Large intestine (tissue), 3 donors: ENCODE data around the gene ALG9. TPM values are rescaled to one million over a fixed set of nuclear protein-coding genes. Genes with fewer than 3 reads are reported as not detected.
"Not testable (repeated sequence)": the region's sequence is repeated elsewhere in the genome, so short reads cannot be mapped to it uniquely, and the experiment has no call there.

ENCODE experiments used
- DNase-seq, 2 donors: peaks; one replicate each; pipeline versions ENCODE4 v3.0.0 to v3.0.0-alpha.2; 2013
- H3K27ac ChIP-seq: one replicate; pipeline ENCODE4 v1.5.1; 2013; ENCODE audit warnings: low read length
- H3K27me3 ChIP-seq: 2 replicates; pipeline ENCODE4 v1.6.1; 2013; ENCODE audit warnings: low read length; ENCODE audit not compliant: control insufficient read depth, insufficient read depth
- H3K36me3 ChIP-seq: 2 replicates; pipeline ENCODE4 v1.6.1; 2013; ENCODE audit warnings: low read length; ENCODE audit not compliant: control insufficient read depth, insufficient read depth
- H3K4me1 ChIP-seq: one replicate; pipeline ENCODE4 v1.6.1; 2013; ENCODE audit warnings: low read length; ENCODE audit not compliant: control insufficient read depth, insufficient read depth
- H3K4me3 ChIP-seq: one replicate; pipeline ENCODE4 v1.5.1; 2013; ENCODE audit warnings: low read length
- H3K9me3 ChIP-seq: one replicate; pipeline ENCODE4 v1.6.1; 2013; ENCODE audit warnings: mild to moderate bottlenecking, low read depth, low read length, moderate library complexity; ENCODE audit not compliant: control insufficient read depth
- WGBS: methylation state at CpG from one replicate; pipeline ENCODE4 v1.1.5; 2013; ENCODE audit warnings: low lambda C conversion rate; ENCODE audit not compliant: insufficient coverage; 5-methylcytosine and 5-hydroxymethylcytosine counted together
- polyA plus RNA-seq: library from polyadenylated mRNA; unstranded; fragments of 120-200 nt; gene quantifications from one replicate; pipeline ENCODE4 v1.2.1, GENCODE V29; 2013

Gene ALG9
- polyA plus RNA-seq, 1 donor, result 31.1 TPM

- DNase-seq, result no peak
- Histone ChIP-seq H3K4me1 (no peaks in the 10 kb centered on the region), H3K27ac (no peak overlapping the region), H3K36me3 (peaks cover 13% of the 10 kb centered on the region), H3K9me3 (no peaks in the 10 kb centered on the region), H3K27me3 (no peaks in the 10 kb centered on the region), H3K4me3 (no peak overlapping the region)
- no CpG with 5 or more reads among the region's 3 CpGs for WGBS
These were observed 74.7 kb downstream of the ALG9 start for GRCh38 chr11:111796696-111797095.

- no peak for DNase-seq
- Histone ChIP-seq H3K4me1 (no peaks in the 10 kb centered on the region), H3K4me3 (no peak overlapping the region), H3K9me3 (no peaks in the 10 kb centered on the region), H3K27ac (no peak overlapping the region), H3K36me3 (peaks cover 13% of the 10 kb centered on the region), H3K27me3 (no peaks in the 10 kb centered on the region)
- no CpG with 5 or more reads among the region's 7 CpGs for WGBS
These were observed 75.9 kb downstream of the ALG9 start for GRCh38 chr11:111795334-111795985.

GRCh38 chr11:111793863-111794262 is 77.5 kb downstream of the ALG9 start:
- Histone ChIP-seq H3K27me3 (no peaks in the 10 kb centered on the region), H3K27ac (no peak overlapping the region), H3K9me3 (no peaks in the 10 kb centered on the region), H3K4me1 (no peaks in the 10 kb centered on the region), H3K4me3 (no peak overlapping the region), H3K36me3 (peaks cover 13% of the 10 kb centered on the region)
- DNase-seq, result peak in 1 of 2 donors; percentile 6
- no CpG with 5 or more reads among the region's 5 CpGs for WGBS

DNA sequence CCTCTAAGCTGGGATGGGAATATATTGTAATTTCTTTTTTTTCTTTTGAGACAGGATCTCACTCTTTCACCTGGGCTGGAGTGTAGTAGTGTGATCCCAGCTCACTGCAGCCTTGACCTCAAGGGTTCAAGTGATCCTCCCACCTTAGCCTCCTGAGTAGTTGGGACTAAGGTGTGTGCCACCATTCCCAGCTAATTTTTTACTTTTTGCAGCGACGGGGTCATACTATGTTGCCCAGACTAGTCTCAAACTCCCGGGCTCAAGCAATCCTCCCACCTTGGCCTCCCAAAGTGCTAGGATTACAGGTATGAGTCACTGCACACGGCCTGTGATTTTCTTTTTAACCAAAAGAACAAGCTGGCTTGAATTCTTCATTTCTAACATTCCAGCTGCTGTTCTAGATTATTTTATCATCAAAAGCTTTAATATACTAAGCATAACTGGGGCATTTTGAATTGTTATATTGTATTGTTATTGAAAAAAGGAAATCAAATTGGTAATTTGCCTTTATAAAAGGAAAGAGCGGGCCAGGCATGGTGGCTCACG is 78.4 kb downstream of the ALG9 start:
- Histone ChIP-seq H3K9me3 (no peaks in the 10 kb centered on the region), H3K4me1 (no peaks in the 10 kb centered on the region), H3K27ac (no peak overlapping the region), H3K27me3 (no peaks in the 10 kb centered on the region), H3K36me3 (peaks cover 13% of the 10 kb centered on the region), H3K4me3 (no peak overlapping the region)
- no CpG with 5 or more reads among the region's 6 CpGs for WGBS
- DNase-seq, result no peak

DNA sequence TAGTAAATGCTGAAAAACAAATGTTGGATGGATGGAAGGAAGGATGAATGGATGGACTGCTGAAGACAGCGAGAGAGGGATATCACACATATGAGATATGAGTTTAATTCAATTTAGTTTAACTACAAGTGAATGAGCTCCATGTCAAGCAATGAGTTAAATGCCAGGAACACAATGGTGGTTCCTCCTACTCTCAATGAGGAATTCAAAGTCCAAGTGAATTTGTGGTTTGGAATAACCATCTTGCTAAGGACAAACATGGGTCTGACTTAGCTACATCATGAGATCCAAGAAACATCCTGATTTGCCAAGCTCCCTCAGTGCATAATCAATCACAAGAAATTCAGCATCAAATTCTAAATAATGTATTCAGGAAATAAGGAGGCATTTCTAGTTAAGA is 79.1 kb downstream of the ALG9 start:
- no peaks in the 10 kb centered on the region for H3K4me1 ChIP-seq
- no peak for DNase-seq
- H3K27ac ChIP-seq, result no peak overlapping the region
- no peak overlapping the region for H3K4me3 ChIP-seq
- H3K9me3 ChIP-seq, result no peaks in the 10 kb centered on the region
- H3K36me3 ChIP-seq, result peaks cover 8% of the 10 kb centered on the region
- no peaks in the 10 kb centered on the region for H3K27me3 ChIP-seq
- WGBS, result no CpG with 5 or more reads among the region's 1 CpG

DNA sequence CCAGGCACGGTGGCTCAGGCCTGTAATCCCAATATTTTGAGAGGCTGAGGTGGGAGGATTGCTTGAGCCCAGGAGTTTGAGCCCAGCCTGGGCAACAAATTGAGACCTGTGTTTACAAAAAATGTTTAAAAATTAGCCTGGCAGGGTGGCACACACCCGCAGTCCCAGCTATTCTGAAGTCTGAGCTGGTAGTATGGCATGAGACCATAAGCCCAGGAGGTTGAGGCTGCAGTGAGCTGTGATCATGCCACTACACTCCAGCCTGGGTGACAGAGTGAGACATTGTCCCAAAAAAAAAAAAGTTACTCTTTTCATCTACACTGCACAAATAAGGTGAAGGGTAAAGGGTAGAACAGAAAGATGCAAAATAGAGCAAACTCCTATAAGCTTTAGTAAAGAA is 82.9 kb downstream of the ALG9 start:
- no peak for DNase-seq
- H3K27me3 ChIP-seq, result no peaks in the 10 kb centered on the region
- no peak overlapping the region for H3K27ac ChIP-seq
- peaks cover 21% of the 10 kb centered on the region for H3K4me1 ChIP-seq
- H3K9me3 ChIP-seq, result no peaks in the 10 kb centered on the region
- H3K36me3 ChIP-seq, result peaks cover 5% of the 10 kb centered on the region
- no peak overlapping the region for H3K4me3 ChIP-seq
- no CpG with 5 or more reads among the region's 2 CpGs for WGBS

GRCh38 chr11:111788051-111788450 is 83.3 kb downstream of the ALG9 start:
- DNase-seq, result no peak
- H3K9me3 ChIP-seq, result no peaks in the 10 kb centered on the region
- H3K4me1 ChIP-seq, result peaks cover 21% of the 10 kb centered on the region
- no peak overlapping the region for H3K27ac ChIP-seq
- H3K27me3 ChIP-seq, result no peaks in the 10 kb centered on the region
- peaks cover 5% of the 10 kb centered on the region for H3K36me3 ChIP-seq
- 100% methylated on average over 1 of the region's 2 CpGs for WGBS
- no peak overlapping the region for H3K4me3 ChIP-seq

DNA sequence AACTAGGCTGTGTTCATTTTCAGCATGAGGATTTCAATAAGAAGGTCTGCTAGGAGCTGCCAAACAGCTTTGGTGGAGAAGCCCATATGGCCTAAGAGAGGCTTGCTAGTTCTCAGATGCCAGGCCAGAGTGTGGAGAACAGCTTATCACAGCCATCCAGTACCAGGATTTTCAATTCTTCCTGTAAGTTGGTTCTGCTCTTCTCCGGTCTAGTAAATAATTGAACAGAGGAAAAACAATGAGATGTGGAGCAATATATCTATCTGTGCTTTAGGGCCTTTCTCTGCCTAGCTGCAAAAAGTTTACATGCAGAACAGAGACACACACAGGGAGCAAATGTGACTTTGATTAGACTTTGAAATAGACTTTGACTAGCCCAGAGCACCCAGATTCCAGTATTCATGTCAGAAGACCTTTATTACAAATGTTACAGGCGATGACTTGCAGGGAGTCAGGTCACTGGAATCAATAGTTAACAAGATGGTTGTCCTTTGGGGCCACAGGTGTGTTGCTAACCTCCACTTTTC is 85.4 kb downstream of the ALG9 start:
- peaks cover 5% of the 10 kb centered on the region for H3K36me3 ChIP-seq
- WGBS, result 29% methylated on average over 1 of the region's 2 CpGs
- peak in 1 of 2 donors; percentile 78 for DNase-seq
- peak overlapping the region; percentile 56 for H3K27ac ChIP-seq
- H3K27me3 ChIP-seq, result no peaks in the 10 kb centered on the region
- H3K4me3 ChIP-seq, result no peak overlapping the region
- peaks cover 36% of the 10 kb centered on the region for H3K4me1 ChIP-seq
- no peaks in the 10 kb centered on the region for H3K9me3 ChIP-seq

DNA sequence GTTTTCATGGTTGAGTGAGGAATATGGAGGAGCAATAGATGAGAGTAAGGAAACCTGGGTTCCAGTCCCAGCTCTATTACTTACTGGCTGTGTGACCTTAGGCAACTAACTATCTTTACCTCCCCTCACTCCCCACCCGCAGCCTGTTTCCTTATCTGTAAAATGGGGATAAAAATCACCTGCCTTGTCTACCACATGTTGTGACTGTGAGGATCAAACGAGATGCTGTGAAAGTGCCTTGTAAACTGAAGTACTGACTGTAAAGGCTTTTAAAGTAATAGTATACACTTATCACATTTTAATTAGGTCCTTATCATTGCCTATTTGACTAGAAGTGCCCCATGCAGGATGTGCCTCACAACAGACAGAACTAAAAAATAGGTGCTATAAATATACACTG is 86.3 kb downstream of the ALG9 start:
- WGBS, result no CpG with 5 or more reads among the region's 2 CpGs
- no peak for DNase-seq

DNA sequence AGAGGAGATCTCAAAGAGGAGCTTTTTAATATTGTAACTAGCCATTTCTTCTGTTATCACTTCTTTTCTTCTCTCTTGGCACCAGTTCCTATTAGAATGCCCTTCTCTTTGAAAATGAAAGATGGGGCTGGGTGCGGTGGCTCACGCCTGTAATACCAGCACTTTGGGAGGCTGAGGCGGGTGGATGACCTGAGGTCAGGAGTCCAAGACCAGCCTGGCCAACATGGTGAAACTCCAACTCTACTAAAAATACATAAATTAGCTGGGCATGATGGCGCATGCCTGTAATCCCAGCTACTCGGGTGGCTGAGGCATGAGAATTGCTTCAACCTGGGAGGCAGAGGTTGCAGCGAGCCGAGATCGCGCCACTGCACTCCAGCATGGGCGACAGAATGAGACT is 87.1 kb downstream of the ALG9 start:
- not testable (repeated sequence) for H3K27ac ChIP-seq
- 100% methylated on average over 1 of the region's 10 CpGs for WGBS

More for the DNA sequence above, 86.3 kb downstream of the ALG9 start:
- H3K9me3 ChIP-seq, result no peaks in the 10 kb centered on the region
- H3K27ac ChIP-seq, result peak overlapping the region; percentile 56
- H3K4me3 ChIP-seq, result no peak overlapping the region
- peaks cover 36% of the 10 kb centered on the region for H3K4me1 ChIP-seq
- peaks cover 5% of the 10 kb centered on the region for H3K36me3 ChIP-seq
- no peaks in the 10 kb centered on the region for H3K27me3 ChIP-seq

More for the DNA sequence above, 87.1 kb downstream of the ALG9 start:
- not testable (repeated sequence) for H3K4me3 ChIP-seq, H3K27me3 ChIP-seq, H3K9me3 ChIP-seq, DNase-seq, H3K36me3 ChIP-seq
- peaks cover 37% of the 10 kb centered on the region for H3K4me1 ChIP-seq
